SU-DHL-6 (cell line): Measurements from ENCODE around the gene DTNA.

Source experiments
- H2AFZ ChIP-seq: fragments of 200-600 bp; sonication (generic); 2 replicates; pipeline ENCODE4 v1.6.1; 2014; ENCODE audit warnings: low read depth, mild to moderate bottlenecking, moderate library complexity, mixed read lengths, antibody characterized with exemption, low read length; ENCODE audit not compliant: severe bottlenecking
- H3F3A ChIP-seq: fragments of 200-600 bp; shearing (Covaris generic); 2 replicates; pipeline ENCODE4 v1.6.0; 2016; ENCODE audit warnings: antibody characterized with exemption, mild to moderate bottlenecking; ENCODE audit not compliant: insufficient read depth
- H3K27ac ChIP-seq: fragments of 200-600 bp; sonication (generic); 2 replicates; pipeline ENCODE4 v1.5.1; 2016; ENCODE audit warnings: low read depth, mild to moderate bottlenecking, low read length, moderate library complexity, mixed read lengths
- H3K27me3 ChIP-seq: fragments of 200-600 bp; sonication (generic), shearing (Covaris generic); 2 replicates; pipeline ENCODE4 v1.6.0; 2014; ENCODE audit warnings: mild to moderate bottlenecking, low read length
- H3K36me3 ChIP-seq: fragments of 200-600 bp; sonication (generic); 2 replicates; pipeline ENCODE4 v1.6.1; 2014; ENCODE audit warnings: mild to moderate bottlenecking, low read length, mixed read lengths
- H3K4me2 ChIP-seq: fragments of 300-600, 200-600 bp; shearing (Covaris generic), sonication (generic); 2 replicates; pipeline ENCODE4 v1.6.0; 2014; ENCODE audit warnings: low read length, low read depth, mild to moderate bottlenecking; ENCODE audit not compliant: poor library complexity, severe bottlenecking
- H3K4me3 ChIP-seq: fragments of 200-600 bp; sonication (generic); 2 replicates; pipeline ENCODE4 v1.5.1; 2014; ENCODE audit warnings: antibody characterized with exemption, low read length, mild to moderate bottlenecking, mixed read lengths; ENCODE audit not compliant: insufficient read depth, poor library complexity, severe bottlenecking
- H3K79me2 ChIP-seq: fragments of 200-600 bp; sonication (generic); 2 replicates; pipeline ENCODE4 v1.6.1; 2014; ENCODE audit warnings: mild to moderate bottlenecking, low read length, moderate library complexity; ENCODE audit not compliant: insufficient read depth
- H3K9ac ChIP-seq: fragments of 200-600 bp; sonication (generic); 2 replicates; pipeline ENCODE4 v1.7.0; 2014; ENCODE audit warnings: mild to moderate bottlenecking, low read length
- H3K9me2 ChIP-seq: fragments of 200-600 bp; sonication (generic); replicated peaks from 2 replicates; pipeline ENCODE4 v1.6.1; 2014; ENCODE audit warnings: low read length; ENCODE audit not compliant: insufficient read depth
- H3K9me3 ChIP-seq: fragments of 200-600 bp; sonication (generic); 2 replicates; pipeline ENCODE4 v1.6.1; 2014; ENCODE audit warnings: low read length, mixed read lengths; ENCODE audit not compliant: insufficient read depth
- H4K20me1 ChIP-seq: fragments of 200-600 bp; sonication (generic); 2 replicates; pipeline ENCODE4 v1.6.1; 2014; ENCODE audit warnings: low read depth, mild to moderate bottlenecking, antibody characterized with exemption, low read length, moderate library complexity, mixed read lengths
- EZH2phosphoT487 ChIP-seq: fragments of 200-600 bp; sonication (generic), shearing (Covaris generic); conservative IDR thresholded peaks from 2 replicates; pipeline ENCODE4 v1.6.1; 2018; ENCODE audit warnings: mild to moderate bottlenecking, antibody characterized with exemption, low read length, moderate library complexity, mixed read lengths
- TF ChIP-seq, protein P1 (sequence below): fragments of 200-600 bp; sonication (generic); IDR thresholded peaks from one replicate; pipeline ENCODE4 v1.5.1; 2017; ENCODE audit warnings: antibody characterized with exemption, mild to moderate bottlenecking, low read length, moderate library complexity; ENCODE audit not compliant: insufficient read depth, poor library complexity, severe bottlenecking

Gene DTNA

DNA sequence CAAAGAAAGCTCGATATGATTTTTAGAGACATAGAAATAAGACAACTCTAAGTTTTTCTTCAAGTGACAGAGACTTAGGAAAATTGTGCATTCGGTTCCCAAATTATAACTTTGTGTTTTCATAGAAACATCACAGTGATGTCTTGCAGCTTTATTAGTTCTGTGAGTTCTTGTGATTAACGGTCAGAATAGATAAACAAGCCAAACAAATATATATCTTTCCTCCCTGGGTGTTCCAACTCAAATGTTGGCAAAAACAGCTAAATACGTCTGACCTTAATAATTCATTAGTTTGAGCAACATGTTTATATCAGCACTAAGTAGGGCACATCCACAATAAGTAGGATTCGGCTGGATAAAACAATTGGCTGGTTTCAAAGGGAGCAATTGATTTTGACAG is 47.6 kb downstream of the DTNA start:
- no peak overlapping the region for H2AFZ ChIP-seq
- H3K36me3 ChIP-seq, result no peaks in the 10 kb centered on the region
- H3K9me3 ChIP-seq, result no peaks in the 10 kb centered on the region
- no peaks in the 10 kb centered on the region for H3F3A ChIP-seq
- no peak overlapping the region for H3K9ac ChIP-seq
- no peaks in the 10 kb centered on the region for H3K79me2 ChIP-seq
- H3K4me2 ChIP-seq, result no peak overlapping the region
- no peaks in the 10 kb centered on the region for H3K9me2 ChIP-seq
- H3K27me3 ChIP-seq, result no peaks in the 10 kb centered on the region
- H3K27ac ChIP-seq, result no peak overlapping the region
- no peak for TF ChIP-seq EZH2phosphoT487
- TF ChIP-seq, protein P1, sequence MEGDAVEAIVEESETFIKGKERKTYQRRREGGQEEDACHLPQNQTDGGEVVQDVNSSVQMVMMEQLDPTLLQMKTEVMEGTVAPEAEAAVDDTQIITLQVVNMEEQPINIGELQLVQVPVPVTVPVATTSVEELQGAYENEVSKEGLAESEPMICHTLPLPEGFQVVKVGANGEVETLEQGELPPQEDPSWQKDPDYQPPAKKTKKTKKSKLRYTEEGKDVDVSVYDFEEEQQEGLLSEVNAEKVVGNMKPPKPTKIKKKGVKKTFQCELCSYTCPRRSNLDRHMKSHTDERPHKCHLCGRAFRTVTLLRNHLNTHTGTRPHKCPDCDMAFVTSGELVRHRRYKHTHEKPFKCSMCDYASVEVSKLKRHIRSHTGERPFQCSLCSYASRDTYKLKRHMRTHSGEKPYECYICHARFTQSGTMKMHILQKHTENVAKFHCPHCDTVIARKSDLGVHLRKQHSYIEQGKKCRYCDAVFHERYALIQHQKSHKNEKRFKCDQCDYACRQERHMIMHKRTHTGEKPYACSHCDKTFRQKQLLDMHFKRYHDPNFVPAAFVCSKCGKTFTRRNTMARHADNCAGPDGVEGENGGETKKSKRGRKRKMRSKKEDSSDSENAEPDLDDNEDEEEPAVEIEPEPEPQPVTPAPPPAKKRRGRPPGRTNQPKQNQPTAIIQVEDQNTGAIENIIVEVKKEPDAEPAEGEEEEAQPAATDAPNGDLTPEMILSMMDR, result no peak
- no peak overlapping the region for H3K4me3 ChIP-seq
- no peaks in the 10 kb centered on the region for H4K20me1 ChIP-seq

DNA sequence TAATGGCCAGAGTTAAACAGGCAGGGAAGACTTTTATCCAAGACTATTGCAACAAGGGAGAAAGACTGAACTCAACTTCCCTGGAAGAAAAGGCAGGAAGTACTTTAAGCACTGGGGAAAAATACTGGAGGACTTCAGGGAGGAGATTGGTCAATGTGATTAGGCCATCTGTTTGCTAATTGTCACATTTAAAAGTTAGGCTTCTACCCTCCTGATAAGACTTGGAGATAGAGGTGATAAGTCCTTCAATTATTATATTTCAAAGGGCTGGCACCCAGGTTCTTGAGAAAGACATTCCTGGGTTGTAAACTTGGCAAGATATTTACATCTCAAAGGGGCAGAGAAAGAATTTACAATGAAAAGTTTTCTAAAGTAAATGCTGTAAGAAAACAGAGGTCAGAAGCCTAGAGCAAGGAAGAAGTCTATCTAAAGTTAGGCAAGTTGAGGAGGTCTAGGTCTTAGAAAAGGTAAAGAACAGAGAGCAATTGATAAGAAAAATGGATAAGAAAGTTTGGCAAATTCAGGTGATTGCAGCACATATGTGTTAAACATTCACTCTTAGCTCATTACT is 48.4 kb downstream of the DTNA start:
- H2AFZ ChIP-seq, result no peak overlapping the region

DNA sequence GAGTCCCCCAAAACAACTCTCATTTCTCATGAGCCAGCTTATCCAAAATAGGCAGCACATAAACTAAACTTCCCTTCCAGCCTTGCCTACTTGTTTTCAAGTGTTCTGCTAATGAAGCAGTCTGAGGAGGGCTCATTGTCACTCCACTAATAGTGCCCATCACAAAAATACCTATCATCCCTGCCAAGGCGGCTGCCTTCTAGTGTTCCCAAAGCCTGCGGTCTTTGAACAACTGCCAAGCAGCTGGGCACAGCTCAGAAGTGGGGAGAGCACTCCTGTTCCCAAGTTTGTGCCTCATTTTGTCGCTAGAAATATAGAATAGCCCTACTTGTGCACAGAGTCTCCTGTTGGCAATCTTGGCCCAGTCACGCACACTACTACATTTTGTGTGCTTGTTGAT is 50.3 kb downstream of the DTNA start:
- H3K79me2 ChIP-seq, result no peaks in the 10 kb centered on the region
- TF ChIP-seq, protein P1, result no peak
- TF ChIP-seq EZH2phosphoT487, result no peak
- H3K4me2 ChIP-seq, result no peak overlapping the region

More for the DNA sequence above, 48.4 kb downstream of the DTNA start:
- Histone ChIP-seq H3K9me2 (no peaks in the 10 kb centered on the region), H3F3A (no peaks in the 10 kb centered on the region), H3K36me3 (no peaks in the 10 kb centered on the region), H3K4me2 (no peak overlapping the region), H4K20me1 (no peaks in the 10 kb centered on the region), H3K27me3 (no peaks in the 10 kb centered on the region), H3K9me3 (no peaks in the 10 kb centered on the region), H3K79me2 (no peaks in the 10 kb centered on the region), H3K27ac (no peak overlapping the region), H3K4me3 (no peak overlapping the region), H3K9ac (no peak overlapping the region)
- TF ChIP-seq, protein P1, result no peak

More for the DNA sequence above, 50.3 kb downstream of the DTNA start:
- Histone ChIP-seq H4K20me1 (no peaks in the 10 kb centered on the region), H3K9ac (no peak overlapping the region), H3K9me2 (no peaks in the 10 kb centered on the region), H3K9me3 (no peaks in the 10 kb centered on the region), H3K27ac (no peak overlapping the region), H3F3A (no peaks in the 10 kb centered on the region), H3K4me3 (no peak overlapping the region), H3K36me3 (no peaks in the 10 kb centered on the region), H3K27me3 (no peaks in the 10 kb centered on the region), H2AFZ (no peak overlapping the region)
